Activated gamma-delta T cell treated with anti-CD3 and anti-CD28 coated beads, Interleukin-2, amount 50 U/mL, for 16 hours (primary cell): ENCODE data around the gene LBHD1.
"Not testable (repeated sequence)": the region's sequence is repeated elsewhere in the genome, so short reads cannot be mapped to it uniquely, and the experiment has no call there.

Source experiments
- DNase-seq: peaks from one replicate; pipeline ENCODE4 v3.0.0-alpha.2; 2020; ENCODE audit warnings: low read depth

Gene LBHD1

DNA sequence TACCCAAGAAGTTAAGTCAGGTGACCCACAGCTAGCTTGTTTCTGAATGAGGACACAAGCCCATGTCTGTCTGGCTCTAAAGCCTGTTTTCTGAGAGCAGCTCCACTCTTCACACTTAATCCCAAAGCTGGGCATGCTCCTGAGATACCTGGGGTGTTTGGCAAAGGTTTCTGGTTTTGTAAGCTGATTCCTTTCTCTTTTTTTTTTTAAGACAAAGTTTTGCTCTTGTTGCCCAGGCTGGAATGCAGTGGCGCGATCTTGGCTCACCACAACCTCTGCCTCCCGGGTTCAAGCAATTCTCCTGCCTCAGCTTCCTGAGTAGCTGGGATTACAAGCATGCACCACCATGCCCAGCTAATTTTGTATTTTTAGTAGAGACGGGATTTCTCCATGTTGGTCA is 21.6 kb upstream of the LBHD1 start:
- not testable (repeated sequence) for DNase-seq

- no peak for DNase-seq
Observed at GRCh38 chr11:62689421-62690183, 17.5 kb upstream of the LBHD1 start, which contains the start of gene LRRN4CL. Gene LRRN4CL (minus strand): TSS chr11:62689530. CDS start chr11:62688508, 1,022 bp downstream.

DNA sequence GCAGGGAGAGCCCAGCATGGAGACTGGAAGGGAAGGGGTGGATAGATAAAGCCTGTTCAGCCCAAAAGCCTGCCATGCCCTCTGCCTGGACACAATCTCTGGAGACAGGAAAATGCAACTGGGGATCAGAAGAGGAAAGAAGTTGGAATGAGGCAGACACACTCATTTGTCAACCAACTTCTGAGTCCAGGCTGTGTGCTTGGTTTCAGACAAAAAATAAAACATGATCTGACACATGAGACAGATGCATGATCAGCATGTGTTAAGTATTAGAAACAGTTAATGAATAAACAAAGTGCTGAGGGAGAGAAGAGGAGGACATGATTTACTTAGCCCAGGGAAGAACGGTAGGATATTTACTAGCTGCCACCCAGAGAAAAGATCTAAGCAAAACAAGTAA is 16.4 kb upstream of the LBHD1 start:
- DNase-seq: no peak

DNA sequence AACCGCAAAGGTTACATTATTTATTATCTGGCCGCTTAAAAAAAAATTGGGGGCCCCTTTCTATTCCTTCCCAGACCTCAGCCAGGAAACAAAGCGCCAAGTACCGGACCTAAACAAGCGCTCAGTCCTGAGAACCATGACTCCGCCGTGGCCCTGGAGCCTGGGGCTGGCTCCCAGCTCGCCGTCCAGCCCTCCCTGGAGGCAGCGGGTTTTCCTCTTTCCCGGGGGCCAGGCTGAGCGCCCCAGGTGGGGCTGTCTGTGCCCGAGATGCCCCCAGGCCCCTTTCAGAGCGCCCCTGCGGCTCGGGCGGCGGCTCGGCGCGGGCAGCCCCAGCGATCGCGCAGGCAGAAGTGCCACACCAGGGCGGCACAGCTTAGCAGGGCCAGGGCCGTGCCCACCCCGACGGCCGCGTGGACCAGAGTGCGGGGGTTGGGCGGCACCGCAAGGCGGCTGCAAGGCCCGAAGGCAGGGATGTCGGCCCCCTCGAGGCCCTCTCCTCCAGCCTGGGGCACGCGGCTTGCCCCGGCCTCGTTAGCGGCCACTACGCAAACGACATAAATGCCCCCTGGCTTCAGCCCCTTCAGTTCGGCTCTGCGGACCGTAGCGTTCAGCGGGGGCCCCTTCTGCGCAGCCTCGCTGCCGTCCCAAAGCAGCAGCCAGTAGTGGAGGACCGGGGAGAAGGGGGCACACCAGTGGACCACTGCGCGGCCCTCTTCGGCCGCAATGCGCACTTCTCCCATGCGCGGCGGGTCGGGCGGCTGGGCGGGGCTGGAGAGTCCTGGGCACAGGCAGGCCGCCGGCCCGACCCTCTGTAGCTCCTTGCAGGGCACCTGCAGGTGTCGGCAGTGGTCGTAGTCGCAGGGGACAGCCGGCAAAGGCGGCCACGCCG is 15.7 kb upstream of the LBHD1 start:
- DNase-seq: no peak

DNA sequence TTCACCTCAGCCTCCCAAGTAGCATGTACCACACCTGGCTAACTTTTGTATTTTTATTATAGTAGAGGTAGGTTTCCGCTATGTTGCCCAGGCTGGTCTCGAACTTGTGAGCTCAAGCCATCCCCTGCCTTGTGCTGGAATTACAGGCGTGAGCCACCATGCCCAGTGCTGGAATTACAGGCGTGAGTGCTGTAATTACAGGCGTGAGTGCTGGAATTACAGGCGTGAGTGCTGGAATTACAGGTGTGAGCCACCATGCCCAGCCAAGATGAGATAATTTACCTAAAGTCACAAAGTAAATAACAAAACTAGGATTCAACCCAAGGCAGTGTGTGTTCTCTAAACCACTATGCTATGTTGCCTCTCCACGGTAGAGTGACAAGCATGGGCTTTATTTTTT is 10.5 kb upstream of the LBHD1 start:
- no peak for DNase-seq

GRCh38 chr11:62680825-62681240 is 8.8 kb upstream of the LBHD1 start:
- no peak for DNase-seq

DNA sequence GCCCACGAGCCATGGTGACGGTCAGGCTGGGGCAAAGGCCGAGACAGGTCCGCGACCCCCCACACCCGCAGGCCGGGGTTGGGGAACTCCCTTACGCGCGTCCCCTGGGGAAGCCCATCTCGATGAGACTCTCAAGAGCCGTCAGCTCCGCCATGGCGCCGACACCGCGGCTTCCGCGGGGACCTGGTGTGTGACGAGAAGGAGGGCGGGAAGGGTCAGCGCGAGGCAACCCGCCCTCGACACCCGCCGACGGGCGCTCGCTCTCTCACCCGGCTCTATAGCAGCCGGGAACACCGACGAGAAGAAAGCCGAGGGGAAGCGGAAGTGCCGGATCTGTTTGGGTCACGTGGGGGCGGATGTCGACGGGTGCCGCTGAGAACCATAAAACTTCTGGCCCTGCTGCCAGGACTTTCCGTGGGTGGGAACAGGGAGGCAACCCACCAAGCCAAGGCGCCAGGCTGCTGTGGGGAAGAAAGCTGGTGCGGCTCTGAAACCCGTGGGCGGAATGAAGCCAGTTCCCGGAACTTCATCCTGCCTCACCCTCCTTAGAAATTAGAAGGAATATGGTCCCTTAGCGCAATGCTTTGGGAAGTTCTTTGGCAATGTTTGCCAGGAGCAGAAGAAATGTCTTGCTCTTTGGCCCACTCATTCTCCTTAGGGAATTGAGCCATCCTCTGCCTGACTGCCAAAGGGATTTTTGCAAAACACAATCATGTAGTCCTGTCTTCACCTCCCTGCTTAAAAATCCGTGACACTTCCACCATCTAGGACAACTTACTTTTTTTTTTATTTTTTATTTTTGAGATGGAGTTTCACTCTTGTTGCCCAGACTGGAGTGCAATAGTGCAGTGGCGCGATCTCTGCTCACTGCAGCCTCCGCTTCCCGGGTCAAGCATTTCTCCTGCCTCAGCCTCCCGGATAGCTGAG is 7.0 kb upstream of the LBHD1 start, which contains the start of gene UBXN1:
Gene UBXN1, minus strand, starts transcription at position 304 of the 927 bp plus-strand sequence. Its CDS starts 150 bp downstream, at position 154.
- DNase-seq: peak; percentile 81

DNA sequence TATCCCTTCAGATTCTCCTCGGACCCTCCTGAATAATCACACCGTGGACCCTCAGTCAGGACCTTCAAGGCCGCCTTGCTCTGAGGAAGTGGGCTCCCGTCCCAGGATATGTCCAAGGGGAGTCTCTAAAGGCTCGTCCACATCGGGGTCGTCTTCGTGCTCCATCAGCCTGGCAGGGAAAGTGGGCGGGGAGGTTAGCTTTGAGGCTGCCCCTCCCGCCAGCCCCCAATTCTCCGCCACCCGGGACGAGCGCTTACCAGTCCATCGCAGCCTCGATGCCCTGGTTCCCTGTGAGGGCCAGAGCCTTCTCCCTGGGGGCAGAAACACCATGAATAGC is 6.3 kb upstream of the LBHD1 start:
- DNase-seq: no peak

GRCh38 chr11:62677714-62678113 is 5.6 kb upstream of the LBHD1 start:
- no peak for DNase-seq

DNA sequence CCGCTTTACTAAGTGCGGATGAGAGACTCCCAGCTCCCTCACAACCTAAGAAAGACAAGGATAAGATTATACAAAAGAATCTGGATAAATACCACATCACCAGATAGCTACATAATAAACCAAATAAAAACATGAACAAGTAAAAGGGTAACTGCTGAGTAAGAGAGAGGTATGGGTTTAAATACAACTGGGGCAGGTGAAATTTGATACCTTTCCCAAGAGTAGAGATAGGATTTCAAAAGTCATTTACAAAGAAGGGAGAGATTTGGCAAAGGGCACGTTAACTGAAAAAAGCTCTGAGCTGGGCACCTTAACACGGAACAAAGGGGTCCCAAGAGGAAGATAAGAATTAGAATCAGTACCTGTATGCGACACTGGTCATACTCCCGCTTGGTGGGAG is 5.1 kb upstream of the LBHD1 start:
- no peak for DNase-seq

DNA sequence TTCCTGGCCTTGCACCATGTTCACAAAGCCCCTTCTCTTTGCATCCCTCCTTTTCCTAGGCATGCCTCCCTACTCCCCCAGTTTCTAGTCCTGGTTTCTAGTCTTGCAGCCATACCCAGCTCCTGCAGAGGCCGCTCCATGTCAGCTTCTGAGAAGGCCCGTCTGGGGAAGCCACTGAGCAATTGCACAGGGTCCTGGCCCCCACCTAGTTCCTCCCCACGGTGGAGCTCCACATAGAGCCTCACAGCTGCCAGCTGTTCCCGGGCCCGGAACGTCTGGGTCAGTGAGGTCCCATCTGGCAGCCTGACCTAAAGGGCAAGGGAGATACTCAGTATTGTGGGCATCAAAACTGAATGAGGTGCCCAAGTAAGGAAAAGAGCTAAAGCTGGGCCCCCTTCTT is 4.6 kb upstream of the LBHD1 start:
- no peak for DNase-seq

GRCh38 chr11:62675415-62675814 is 3.3 kb upstream of the LBHD1 start:
- not testable (repeated sequence) for DNase-seq

- DNase-seq: no peak
Observed at GRCh38 chr11:62673196-62673525, 1.1 kb upstream of the LBHD1 start.

- DNase-seq: no peak
Observed at GRCh38 chr11:62671236-62671607, 845 bp downstream of the LBHD1 start.

DNA sequence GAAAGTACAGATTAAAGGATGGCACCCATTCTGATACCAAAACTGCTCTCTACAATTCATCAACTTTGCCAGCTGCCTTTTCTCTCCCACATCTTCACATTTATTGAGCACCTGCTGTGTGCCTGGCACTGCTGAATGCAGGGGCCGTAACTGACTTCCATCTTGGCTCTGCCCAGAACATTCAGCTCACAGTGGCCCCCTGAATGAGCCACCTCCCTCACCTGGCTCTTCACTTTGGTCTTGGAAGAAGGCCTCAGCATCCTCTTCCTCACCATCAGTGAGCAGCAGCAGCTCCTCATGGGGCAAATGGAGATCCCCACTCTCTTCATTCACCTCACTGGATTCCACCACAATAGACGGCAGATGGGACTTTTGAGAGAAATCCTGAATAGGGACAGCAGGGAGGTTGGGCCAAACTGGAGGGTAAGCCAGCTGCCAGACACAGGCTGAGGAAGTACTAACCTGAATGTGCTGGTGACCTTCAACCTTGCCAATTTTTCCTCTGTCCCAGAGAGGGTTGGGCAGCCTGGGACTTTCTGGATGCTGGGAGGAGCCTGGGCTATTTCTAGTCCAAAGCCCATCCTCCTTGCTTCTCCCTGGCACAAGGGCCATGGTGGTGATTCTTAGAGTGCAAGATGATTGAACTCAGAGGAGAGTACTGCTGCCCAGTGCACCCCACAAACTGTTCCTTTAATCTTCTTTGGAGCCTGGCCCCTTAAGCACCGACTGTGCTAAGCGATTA is 2.5 kb downstream of the LBHD1 start:
- no peak for DNase-seq

- no peak for DNase-seq
Observed at GRCh38 chr11:62667460-62667859, 4.6 kb downstream of the LBHD1 start.

DNA sequence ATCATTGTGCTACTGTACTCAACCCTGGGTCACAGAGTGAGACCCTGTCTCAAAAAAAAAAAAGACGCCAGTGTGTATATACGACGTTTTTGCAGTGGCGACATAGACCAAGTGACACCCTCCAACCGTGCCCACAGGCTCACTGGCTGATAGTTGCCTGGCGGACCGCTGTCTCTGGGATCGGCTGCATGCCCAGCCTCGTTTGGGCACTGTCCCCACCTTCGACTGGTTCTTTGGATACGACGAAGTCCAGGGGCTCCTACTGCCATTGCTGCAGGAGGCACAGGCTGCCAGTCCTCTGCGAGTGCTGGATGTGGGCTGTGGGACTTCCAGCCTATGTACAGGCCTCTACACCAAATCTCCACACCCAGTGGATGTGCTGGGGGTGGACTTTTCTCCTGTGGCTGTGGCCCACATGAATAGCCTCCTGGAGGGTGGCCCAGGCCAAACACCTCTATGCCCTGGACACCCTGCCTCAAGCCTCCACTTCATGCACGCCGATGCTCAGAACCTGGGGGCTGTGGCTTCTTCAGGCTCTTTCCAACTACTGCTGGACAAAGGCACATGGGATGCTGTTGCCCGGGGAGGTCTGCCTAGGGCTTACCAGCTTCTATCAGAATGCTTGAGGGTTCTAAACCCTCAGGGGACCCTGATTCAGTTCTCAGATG is 5.7 kb downstream of the LBHD1 start:
- no peak for DNase-seq

- peak; percentile 55 for DNase-seq
Observed at GRCh38 chr11:62665599-62666258, 6.3 kb downstream of the LBHD1 start.

GRCh38 chr11:62665075-62665598 is 6.9 kb downstream of the LBHD1 start, which contains the start of the genes C11orf98 and CSKMT:
Gene C11orf98 (minus strand): TSS chr11:62665210. CDS start chr11:62665169, 41 bp downstream.
Gene CSKMT (plus strand): TSS chr11:62665312. CDS start chr11:62665880, 568 bp downstream.
- DNase-seq: peak; percentile 94
